Activated naive CD4-positive, alpha-beta T cell treated with anti-CD3 and anti-CD28 coated beads, Interleukin-2, amount 50 U/mL, for 24 hours (primary cell): ENCODE data around the gene STEAP1B.
"Not testable (repeated sequence)": the region's sequence is repeated elsewhere in the genome, so short reads cannot be mapped to it uniquely, and the experiment has no call there.

Experiments used
- H3K27ac Mint-ChIP-seq: one replicate; pipeline ENCODE4 v1.8.0; 2021; ENCODE audit warnings: mild to moderate bottlenecking, mixed read lengths
- H3K27me3 Mint-ChIP-seq: one replicate; pipeline ENCODE4 v1.8.0; 2021; ENCODE audit warnings: mixed read lengths
- H3K36me3 Mint-ChIP-seq: one replicate; pipeline ENCODE4 v1.8.0; 2021; ENCODE audit warnings: mixed read lengths
- H3K4me1 Mint-ChIP-seq: one replicate; pipeline ENCODE4 v1.8.0; 2021; ENCODE audit warnings: mixed read lengths
- H3K4me3 Mint-ChIP-seq: one replicate; pipeline ENCODE4 v1.8.0; 2021; ENCODE audit warnings: mild to moderate bottlenecking, mixed read lengths
- H3K9me3 Mint-ChIP-seq: one replicate; pipeline ENCODE4 v1.8.0; 2021; ENCODE audit warnings: mixed read lengths

Gene STEAP1B

DNA sequence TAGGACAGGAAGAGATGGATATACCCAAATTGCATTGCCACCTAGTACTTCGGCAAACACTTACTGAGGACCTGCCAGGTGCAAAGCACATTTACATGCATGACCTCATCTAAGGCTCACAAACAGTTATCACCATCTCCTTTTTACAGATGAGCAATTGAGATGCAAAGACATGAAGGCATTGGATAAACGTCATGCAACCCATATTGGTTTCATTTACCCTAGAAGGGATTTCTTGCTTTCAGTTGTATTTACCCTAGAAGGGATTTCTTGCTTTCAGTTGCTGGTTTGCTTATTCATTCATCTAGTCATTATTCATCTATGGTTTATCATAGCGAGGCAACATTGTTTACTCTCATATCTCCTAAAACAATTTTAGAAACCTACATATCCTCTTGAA is 52.2 kb downstream of the STEAP1B start:
- H3K9me3 Mint-ChIP-seq: no peaks in the 10 kb centered on the region
- H3K36me3 Mint-ChIP-seq: no peaks in the 10 kb centered on the region
- H3K4me1 Mint-ChIP-seq: peaks cover 17% of the 10 kb centered on the region
- peaks cover 18% of the 10 kb centered on the region for H3K27me3 Mint-ChIP-seq
- no peak overlapping the region for H3K4me3 Mint-ChIP-seq
- H3K27ac Mint-ChIP-seq: no peak overlapping the region

DNA sequence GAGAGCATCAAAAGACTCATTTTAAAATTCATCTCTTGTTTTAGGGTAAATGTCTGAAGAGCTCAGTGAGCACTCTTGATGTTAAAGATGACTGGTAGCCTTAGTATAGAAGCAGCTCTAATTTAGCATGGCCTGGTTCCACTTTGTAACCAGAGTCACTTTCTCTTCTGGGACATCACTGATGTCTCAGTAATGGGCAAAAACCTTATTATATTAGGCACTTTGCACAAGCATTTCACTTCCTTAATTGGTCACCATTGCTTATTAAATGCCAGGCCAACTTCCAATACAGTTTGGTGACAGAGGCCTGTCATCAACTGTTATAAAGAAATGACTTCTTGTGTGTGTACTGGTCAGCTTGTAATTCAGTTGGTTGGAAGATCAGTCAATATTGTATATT is 53.0 kb downstream of the STEAP1B start:
- H3K9me3 Mint-ChIP-seq: no peaks in the 10 kb centered on the region
- H3K27ac Mint-ChIP-seq: no peak overlapping the region
- H3K4me1 Mint-ChIP-seq: peaks cover 11% of the 10 kb centered on the region
- no peaks in the 10 kb centered on the region for H3K36me3 Mint-ChIP-seq
- peaks cover 14% of the 10 kb centered on the region for H3K27me3 Mint-ChIP-seq
- no peak overlapping the region for H3K4me3 Mint-ChIP-seq

DNA sequence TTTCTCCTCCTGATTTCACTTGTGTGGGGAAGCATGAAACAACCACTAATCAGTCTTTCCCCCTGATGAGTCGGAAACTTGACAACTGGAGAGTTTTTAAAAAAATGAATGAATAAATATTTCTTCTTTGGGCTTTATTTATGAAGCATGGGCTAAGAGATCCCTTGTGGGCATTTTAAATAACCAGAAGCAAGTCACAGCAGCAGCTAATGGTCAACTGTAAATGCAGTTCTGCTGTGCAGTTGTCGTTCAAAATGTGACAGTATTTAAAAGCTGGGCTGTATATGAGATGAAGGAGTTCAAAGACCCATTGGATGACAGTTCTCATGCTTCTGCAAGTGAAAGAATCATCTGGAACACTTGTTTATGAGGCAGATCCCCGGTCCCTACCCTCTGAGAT is 54.1 kb downstream of the STEAP1B start:
- Mint-ChIP-seq H3K4me1 (peaks cover 10% of the 10 kb centered on the region), H3K9me3 (no peaks in the 10 kb centered on the region), H3K4me3 (no peak overlapping the region), H3K27ac (no peak overlapping the region), H3K36me3 (no peaks in the 10 kb centered on the region), H3K27me3 (peaks cover 9% of the 10 kb centered on the region)

DNA sequence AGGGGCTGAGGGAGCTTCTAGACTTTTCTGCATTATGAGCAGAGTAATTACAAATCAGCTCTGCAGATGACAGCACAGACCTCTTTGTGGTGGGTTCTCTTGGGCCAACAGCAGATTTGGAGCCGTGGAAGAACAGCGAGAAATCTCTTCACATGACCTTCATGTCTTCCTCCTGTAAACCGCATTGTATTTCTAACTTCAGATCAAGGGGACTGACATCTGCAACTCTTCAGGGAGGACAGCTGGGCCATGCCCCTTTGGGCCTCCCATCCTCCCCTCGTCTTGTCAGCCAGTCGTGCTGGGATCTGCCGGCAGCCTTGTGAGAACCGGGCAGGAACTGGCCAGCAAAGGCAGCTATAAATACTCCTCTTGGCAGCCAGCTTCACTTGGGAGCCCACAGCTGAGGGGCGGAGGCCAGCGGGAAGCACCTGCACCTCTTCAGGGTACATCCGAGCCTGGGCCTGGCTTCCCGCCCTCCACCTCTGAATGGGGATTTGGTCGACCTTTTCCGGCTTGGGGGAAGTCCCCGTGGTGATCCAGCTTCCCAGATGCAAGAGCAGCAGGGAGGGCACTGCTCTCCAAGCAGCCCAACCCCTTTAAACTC is 54.7 kb downstream of the STEAP1B start:
- Mint-ChIP-seq H3K4me1 (peaks cover 10% of the 10 kb centered on the region), H3K36me3 (no peaks in the 10 kb centered on the region), H3K27me3 (peaks cover 9% of the 10 kb centered on the region), H3K27ac (no peak overlapping the region), H3K9me3 (no peaks in the 10 kb centered on the region), H3K4me3 (no peak overlapping the region)

DNA sequence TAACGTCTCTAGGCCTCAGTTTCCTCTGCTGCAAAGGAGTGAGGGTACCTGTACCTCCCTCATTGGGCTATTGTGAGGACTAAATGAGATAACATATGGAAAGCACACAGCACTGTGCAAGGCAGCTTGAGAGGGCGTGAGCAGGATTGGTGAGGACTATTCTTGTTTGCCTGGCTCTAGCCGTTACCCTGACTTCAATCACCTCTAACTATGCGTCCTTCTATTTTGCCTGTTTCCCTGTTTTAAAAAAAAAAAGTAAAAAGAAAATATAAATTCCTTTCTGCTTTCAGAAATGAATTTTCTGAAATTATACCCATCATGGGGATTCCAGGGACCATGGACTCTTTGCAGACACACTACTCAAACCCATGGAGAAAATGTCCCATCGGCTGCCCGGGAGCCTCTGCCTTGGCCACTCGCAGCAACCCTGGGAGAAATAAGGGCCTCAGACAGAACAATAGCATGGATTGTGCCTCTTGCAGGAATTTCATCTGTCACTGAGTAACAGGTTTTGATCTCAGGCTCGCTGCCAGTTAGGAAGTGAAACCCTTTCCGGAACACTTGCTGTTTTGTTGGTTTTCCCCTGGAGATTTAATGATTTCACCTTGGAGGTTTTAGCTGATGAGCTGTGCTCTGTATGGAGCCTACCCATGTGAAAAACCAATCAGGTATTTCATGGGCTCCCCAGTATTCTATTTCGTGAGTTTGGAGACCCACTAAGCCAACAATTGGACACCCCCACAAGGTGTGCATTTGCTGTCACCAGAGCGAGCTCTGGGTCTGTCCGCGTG is 55.6 kb downstream of the STEAP1B start:
- Mint-ChIP-seq H3K4me3 (no peak overlapping the region), H3K9me3 (no peaks in the 10 kb centered on the region), H3K4me1 (peaks cover 10% of the 10 kb centered on the region), H3K36me3 (no peaks in the 10 kb centered on the region), H3K27ac (peak overlapping the region; percentile 63), H3K27me3 (peaks cover 4% of the 10 kb centered on the region)

DNA sequence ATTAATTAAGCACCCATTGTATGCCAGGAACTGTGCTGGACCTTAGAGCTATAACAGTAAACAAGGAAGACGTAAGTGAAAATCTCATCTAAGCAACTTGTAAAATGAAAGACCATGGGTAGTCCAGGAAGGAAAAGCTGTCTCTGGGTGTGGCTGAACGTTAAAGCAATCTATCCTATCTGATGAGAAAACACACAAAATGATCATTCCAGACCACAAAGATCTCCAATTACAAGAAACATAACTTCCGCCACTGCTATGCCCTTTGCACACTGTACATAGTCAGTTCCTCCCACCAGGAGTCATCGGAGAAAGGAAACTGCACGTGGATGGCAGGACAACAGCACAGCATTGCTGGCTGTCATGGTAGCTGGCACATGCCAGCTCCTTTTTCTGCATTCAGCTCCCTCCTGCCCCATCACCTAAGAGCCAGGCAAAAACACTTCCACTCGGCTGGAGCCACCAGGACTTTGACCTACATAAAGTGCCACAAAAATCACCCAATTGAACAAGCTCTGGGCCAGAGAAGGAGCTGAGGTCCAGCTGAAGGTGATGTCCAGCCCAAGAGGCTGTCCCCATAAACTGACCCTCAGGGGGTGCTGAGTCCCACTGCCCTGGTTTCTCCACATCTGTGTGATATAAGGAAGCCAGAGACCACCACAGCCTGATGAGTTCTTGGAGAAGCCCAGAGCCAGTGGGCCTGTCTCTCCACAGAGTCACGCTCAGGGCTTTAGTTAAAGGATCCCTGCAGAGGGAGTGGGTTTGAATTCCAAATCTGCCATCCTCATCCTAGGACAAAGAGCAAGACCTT is 56.4 kb downstream of the STEAP1B start:
- peaks cover 2% of the 10 kb centered on the region for H3K27me3 Mint-ChIP-seq
- H3K27ac Mint-ChIP-seq: no peak overlapping the region
- no peaks in the 10 kb centered on the region for H3K9me3 Mint-ChIP-seq
- no peak overlapping the region for H3K4me3 Mint-ChIP-seq
- H3K4me1 Mint-ChIP-seq: peaks cover 10% of the 10 kb centered on the region
- H3K36me3 Mint-ChIP-seq: no peaks in the 10 kb centered on the region

DNA sequence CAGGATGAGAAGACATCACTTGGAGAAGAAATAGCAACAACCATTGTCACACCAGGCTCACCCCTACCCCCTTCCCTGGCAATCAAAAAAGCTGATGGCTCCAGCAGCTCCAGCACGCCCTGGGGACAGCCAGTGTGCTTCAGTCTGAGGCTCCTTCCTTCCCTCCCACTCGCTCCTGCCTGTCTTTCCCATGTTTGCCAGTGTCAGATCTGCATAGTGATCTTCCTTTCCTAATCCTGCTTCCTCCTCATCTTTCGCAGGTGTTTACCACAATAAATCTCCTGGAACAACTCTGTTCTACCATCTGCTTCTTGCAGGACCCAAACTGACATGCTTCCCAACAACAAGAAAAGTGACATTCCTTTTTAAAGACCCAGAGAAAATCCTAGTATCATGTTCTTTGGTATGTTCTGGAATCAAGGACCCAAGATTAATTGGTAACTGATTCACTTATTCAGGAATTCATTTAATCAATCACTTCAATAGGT is 57.1 kb downstream of the STEAP1B start:
- H3K27me3 Mint-ChIP-seq: peaks cover 2% of the 10 kb centered on the region
- no peak overlapping the region for H3K4me3 Mint-ChIP-seq
- no peaks in the 10 kb centered on the region for H3K9me3 Mint-ChIP-seq
- H3K27ac Mint-ChIP-seq: no peak overlapping the region
- H3K36me3 Mint-ChIP-seq: no peaks in the 10 kb centered on the region
- peaks cover 10% of the 10 kb centered on the region for H3K4me1 Mint-ChIP-seq

DNA sequence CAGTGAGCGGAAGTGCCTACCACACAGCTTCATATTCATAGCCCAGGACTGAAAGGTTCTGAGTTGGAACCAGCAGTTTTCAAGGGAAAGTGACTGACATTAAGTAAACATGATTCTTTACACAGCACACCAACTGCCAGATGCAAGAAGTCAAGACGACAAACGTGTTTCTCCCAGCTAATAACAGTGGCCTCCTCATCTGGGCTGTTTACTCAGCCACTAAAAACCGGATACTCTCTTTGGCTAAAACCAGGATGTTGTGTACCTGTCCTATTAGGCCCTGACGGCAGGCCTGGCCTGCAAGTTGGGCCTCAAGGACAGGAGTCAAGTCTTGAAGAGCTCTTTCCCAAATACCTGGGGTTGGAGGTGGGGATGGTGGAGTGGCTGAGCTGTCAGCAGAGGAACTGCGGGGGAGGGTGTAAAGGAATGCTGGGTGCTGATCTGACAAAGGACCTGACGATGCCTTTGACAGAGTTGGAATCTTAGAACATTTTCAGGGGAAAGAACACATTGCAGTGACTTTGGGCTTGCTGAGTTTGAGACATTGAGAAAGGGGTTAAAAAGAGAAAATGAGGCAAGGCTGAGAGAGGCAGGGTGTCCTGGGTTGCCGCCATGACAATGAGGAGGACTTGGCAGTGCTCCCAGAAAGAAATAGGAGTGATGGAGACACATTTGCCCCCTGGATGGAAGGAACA is 57.7 kb downstream of the STEAP1B start:
- Mint-ChIP-seq H3K4me3 (no peak overlapping the region), H3K4me1 (peaks cover 10% of the 10 kb centered on the region), H3K27me3 (peaks cover 2% of the 10 kb centered on the region), H3K9me3 (no peaks in the 10 kb centered on the region), H3K36me3 (no peaks in the 10 kb centered on the region), H3K27ac (no peak overlapping the region)

DNA sequence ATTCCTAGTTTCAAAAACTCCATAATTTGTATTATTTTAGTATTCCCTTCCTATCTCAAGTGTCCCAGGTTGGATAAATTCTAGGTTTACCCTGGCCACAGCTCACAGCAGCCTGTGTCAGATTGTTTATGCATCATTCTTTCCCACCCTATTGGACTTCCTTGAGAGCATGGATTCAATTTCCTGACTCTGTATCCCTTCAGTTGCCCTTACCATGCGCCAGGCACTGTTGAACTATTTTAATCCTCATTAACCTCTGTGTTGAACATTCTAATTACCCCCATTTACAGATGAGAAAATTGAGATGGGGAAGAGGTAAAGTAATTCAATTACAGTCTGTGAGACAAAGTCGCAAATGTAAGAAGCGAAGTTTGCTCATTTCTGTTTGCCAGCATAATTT is 58.8 kb downstream of the STEAP1B start:
- peaks cover 10% of the 10 kb centered on the region for H3K4me1 Mint-ChIP-seq
- no peak overlapping the region for H3K27ac Mint-ChIP-seq
- peaks cover 4% of the 10 kb centered on the region for H3K27me3 Mint-ChIP-seq
- H3K4me3 Mint-ChIP-seq: no peak overlapping the region
- no peaks in the 10 kb centered on the region for H3K9me3 Mint-ChIP-seq
- H3K36me3 Mint-ChIP-seq: no peaks in the 10 kb centered on the region

DNA sequence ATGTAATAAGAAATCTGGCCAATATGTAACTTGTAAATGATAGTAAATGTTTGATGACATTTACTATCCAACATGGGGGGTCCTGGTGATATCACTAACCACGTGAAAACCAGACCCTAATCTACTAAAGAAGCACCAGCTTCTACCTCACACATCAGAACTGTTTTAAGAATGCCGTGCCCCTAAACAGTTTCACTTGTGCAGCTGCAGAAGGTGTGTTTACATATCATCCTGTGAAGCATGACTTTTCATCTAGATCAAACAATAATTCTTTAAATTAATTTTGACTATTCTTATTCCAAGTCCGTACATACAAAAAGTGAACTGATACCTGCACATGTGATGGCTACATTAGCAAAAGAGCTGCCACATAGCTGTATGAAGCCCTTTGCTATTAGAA is 61.0 kb downstream of the STEAP1B start:
- Mint-ChIP-seq H3K36me3 (no peaks in the 10 kb centered on the region), H3K27me3 (peaks cover 4% of the 10 kb centered on the region), H3K27ac (no peak overlapping the region), H3K9me3 (no peaks in the 10 kb centered on the region), H3K4me1 (no peaks in the 10 kb centered on the region), H3K4me3 (no peak overlapping the region)

DNA sequence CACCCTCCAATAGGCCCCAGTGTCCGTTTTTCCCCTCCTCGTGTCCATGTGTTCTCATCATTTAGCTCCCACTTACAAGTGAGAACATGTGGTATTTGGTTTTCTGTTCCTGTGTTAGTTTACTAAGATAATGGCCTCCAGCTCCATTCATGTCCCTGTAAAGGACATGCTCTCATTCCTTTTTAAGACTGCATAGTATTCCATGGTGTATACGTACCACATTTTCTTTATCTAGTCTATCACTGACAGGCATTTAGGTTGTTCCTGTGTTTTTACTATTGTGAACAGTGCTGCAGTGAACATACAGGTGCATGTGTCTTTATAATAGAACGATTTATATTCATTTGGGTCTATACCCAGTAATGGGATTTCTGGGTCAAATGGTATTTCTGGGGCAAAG is 63.4 kb downstream of the STEAP1B start:
- not testable (repeated sequence) for H3K4me3 Mint-ChIP-seq, H3K27ac Mint-ChIP-seq

DNA sequence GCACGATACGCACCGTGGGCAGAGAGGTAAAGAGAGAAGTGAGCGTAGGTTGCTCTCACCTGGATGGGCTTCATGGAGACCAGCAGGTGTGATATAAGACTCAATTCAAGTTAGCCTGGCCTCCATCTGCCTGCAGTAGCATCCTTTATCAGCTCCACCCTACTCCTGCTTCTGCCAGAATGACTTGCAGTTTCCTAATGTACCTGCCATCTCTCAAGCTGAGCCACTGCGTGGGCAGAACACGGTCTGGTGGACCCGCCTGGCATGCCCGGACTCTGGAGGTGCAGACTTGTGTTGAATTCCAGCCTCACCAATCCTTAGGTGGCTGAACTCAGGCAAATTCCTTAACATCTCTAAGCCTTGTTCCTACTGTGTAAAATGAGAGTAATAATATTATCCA is 64.3 kb downstream of the STEAP1B start:
- Mint-ChIP-seq H3K36me3 (no peaks in the 10 kb centered on the region), H3K4me3 (no peak overlapping the region), H3K4me1 (no peaks in the 10 kb centered on the region), H3K9me3 (no peaks in the 10 kb centered on the region), H3K27ac (no peak overlapping the region), H3K27me3 (peaks cover 3% of the 10 kb centered on the region)

More for the DNA sequence above, 63.4 kb downstream of the STEAP1B start:
- H3K9me3 Mint-ChIP-seq, H3K36me3 Mint-ChIP-seq, H3K4me1 Mint-ChIP-seq, H3K27me3 Mint-ChIP-seq: not testable (repeated sequence)

DNA sequence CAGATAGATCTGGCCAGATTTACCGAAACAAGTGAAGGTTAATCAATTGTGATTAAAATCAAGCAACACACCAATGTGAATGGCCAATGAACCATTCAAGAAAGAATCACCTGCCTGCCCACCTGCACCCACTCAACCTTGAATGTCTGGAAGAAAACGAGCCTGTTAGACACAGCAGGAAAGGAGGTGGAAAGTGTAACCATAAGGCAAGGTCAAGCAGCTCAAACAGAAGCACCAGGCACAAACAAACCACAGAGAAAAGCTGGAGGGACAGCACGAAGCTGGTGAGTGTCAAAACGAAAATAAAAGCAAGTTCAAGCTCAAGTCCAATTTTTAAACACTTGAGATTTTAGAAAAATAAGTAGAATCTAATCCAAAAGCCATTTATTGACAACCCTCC is 64.9 kb downstream of the STEAP1B start:
- H3K4me1 Mint-ChIP-seq: no peaks in the 10 kb centered on the region
- no peaks in the 10 kb centered on the region for H3K36me3 Mint-ChIP-seq
- no peak overlapping the region for H3K27ac Mint-ChIP-seq
- H3K4me3 Mint-ChIP-seq: no peak overlapping the region
- H3K27me3 Mint-ChIP-seq: peaks cover 3% of the 10 kb centered on the region
- H3K9me3 Mint-ChIP-seq: no peaks in the 10 kb centered on the region

DNA sequence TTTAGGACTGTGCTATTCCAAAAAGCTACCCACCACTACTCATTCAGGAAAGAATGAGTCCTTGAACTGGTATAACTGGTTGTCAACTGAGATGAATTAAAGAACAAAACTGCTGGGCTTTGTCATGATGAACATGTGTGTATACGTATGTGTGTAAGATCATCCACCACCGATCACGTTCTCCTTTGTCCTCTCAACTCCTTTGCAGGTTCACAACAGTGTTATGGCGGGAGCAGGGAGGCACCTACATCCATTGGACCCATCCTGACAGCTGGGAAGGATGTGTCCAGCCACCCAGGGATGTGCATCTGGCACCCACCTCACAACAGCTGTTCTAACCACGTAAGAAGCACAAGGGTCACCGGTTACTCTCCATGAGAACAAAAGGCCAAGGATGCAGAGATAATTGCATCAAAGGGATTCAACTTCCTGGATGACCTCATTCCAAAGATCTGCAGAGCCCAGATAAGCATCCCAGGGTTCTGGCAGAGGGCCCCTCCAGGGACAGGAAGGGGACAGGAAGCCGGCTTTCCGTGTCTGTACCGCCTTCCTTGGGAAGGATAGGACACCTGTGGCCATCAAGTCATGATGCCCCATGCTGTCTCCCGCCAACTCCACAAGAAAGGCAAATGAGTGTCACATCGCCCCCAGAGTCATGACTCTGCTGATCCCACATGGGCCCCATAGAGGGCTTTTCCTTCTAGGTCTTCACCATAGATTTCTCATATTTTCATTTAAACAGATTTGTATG is 66.1 kb downstream of the STEAP1B start:
- Mint-ChIP-seq H3K27me3 (peaks cover 3% of the 10 kb centered on the region), H3K4me3 (no peak overlapping the region), H3K27ac (no peak overlapping the region), H3K4me1 (no peaks in the 10 kb centered on the region), H3K36me3 (no peaks in the 10 kb centered on the region), H3K9me3 (no peaks in the 10 kb centered on the region)

DNA sequence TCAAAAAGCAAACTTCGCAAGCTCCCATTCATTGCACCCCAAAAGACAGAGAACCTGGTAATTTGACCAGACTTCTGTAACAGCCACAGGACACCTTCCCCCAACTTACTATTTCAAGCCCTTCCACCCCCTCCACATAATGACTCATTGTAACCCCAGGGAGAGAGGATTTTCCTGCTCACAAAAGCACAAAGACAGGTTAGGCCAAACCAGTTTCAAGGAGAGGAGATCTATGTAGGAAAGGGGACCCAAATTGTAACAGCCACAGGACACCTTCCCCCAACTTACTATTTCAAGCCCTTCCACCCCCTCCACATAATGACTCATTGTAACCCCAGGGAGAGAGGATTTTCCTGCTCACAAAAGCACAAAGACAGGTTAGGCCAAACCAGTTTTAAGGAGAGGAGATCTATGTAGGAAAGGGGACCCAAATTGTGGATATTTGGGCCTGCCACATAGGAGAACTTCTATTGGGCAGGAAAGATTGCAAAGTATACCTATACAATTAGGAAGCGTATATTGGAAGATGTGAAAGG is 66.8 kb downstream of the STEAP1B start:
- not testable (repeated sequence) for H3K27me3 Mint-ChIP-seq, H3K4me1 Mint-ChIP-seq, H3K27ac Mint-ChIP-seq, H3K4me3 Mint-ChIP-seq, H3K9me3 Mint-ChIP-seq, H3K36me3 Mint-ChIP-seq
